22Rv1 (cell line): ENCODE results near the gene MYO7B.
A peak's percentile ranks its signal among the peaks of the same experiment; 100 is the strongest.
"Not testable (repeated sequence)": the region's sequence is repeated elsewhere in the genome, so short reads cannot be mapped to it uniquely, and the experiment has no call there.

Source experiments
- H3K27ac ChIP-seq: fragments of 450-650 bp; 2 replicates; pipeline ENCODE4 v1.5.1; 2017
- ZFX ChIP-seq: fragments of 450-650 bp; IDR thresholded peaks from 2 replicates; pipeline ENCODE4 v1.6.1; 2017; ENCODE audit warnings: antibody characterized with exemption, borderline replicate concordance
- TF ChIP-seq, protein P1 (sequence below): fragments of 450-650 bp; IDR thresholded peaks from 2 replicates; pipeline ENCODE4 v1.5.1; 2017; ENCODE audit warnings: mild to moderate bottlenecking

MYO7B gene

DNA sequence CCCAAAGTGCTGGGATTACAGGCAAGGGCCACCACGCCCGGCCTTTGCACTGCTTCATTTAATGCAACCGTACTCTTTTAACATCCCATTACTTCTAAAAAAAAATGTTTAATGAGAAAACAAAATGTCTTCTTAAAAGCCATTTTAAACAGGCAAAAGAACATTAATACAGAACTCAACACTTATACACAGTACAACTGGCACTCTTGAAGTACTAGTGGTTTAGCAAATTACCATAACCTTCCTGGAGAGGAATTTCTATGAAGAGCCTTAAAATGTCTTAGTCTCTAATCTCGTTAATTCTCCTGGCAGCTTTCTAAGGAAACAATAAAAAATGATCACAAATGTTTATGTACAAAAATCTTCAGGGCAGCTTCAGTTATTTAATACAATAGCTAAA is 15.1 kb upstream of the MYO7B start:
- H3K27ac ChIP-seq: no peak overlapping the region
- TF ChIP-seq ZFX: no peak
- TF ChIP-seq, protein P1, sequence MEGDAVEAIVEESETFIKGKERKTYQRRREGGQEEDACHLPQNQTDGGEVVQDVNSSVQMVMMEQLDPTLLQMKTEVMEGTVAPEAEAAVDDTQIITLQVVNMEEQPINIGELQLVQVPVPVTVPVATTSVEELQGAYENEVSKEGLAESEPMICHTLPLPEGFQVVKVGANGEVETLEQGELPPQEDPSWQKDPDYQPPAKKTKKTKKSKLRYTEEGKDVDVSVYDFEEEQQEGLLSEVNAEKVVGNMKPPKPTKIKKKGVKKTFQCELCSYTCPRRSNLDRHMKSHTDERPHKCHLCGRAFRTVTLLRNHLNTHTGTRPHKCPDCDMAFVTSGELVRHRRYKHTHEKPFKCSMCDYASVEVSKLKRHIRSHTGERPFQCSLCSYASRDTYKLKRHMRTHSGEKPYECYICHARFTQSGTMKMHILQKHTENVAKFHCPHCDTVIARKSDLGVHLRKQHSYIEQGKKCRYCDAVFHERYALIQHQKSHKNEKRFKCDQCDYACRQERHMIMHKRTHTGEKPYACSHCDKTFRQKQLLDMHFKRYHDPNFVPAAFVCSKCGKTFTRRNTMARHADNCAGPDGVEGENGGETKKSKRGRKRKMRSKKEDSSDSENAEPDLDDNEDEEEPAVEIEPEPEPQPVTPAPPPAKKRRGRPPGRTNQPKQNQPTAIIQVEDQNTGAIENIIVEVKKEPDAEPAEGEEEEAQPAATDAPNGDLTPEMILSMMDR: no peak

GRCh38 chr2:127523269-127523939 is 12.1 kb upstream of the MYO7B start:
- no peak for TF ChIP-seq ZFX
- TF ChIP-seq, protein P1: no peak
- H3K27ac ChIP-seq: no peak overlapping the region

DNA sequence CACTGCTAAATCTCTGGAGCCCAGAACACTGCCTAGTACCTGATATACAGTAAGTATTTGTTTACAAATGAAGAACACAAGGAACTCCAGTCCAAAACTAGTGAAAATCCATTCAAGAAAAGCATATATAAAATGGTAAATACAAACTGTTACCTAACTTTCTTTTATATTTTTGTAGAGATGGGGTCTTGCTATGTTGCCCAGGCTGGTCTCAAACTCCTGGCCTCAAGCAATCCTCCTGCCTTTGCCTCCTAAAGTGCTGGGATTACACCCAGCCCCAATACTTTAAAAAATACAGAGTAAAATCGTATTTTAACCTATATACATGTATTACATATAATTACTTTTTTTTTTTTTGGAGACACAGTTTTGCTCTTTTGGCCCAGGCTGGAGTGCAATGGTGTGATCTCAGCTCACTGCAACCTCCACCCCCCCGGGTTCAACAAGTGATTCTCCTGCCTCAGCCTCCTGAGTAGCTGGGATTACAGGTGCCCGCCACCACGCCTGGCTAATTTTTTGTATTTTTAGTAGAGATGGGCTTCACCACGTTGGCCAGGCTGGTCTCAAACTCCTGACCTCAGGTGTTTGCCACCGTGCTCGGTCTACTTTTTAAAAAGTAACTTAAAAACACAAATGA is 11.2 kb upstream of the MYO7B start:
- not testable (repeated sequence) for H3K27ac ChIP-seq

- TF ChIP-seq, protein P1: no peak
- no peak for TF ChIP-seq ZFX
- peak overlapping the region; percentile 81 for H3K27ac ChIP-seq
Observed at GRCh38 chr2:127525691-127526131, 9.8 kb upstream of the MYO7B start.

- H3K27ac ChIP-seq: peak within 1 kb of the TSS; percentile 81
- TF ChIP-seq, protein P1: peak; percentile 5; the same call in 1 of the 2 replicates
- no peak for TF ChIP-seq ZFX
Observed at GRCh38 chr2:127526132-127527000, 9.1 kb upstream of the MYO7B start, which contains the start of gene IWS1. Gene IWS1, minus strand, starts transcription at chr2:127526489. Its CDS starts 281 bp downstream, at chr2:127526208.

DNA sequence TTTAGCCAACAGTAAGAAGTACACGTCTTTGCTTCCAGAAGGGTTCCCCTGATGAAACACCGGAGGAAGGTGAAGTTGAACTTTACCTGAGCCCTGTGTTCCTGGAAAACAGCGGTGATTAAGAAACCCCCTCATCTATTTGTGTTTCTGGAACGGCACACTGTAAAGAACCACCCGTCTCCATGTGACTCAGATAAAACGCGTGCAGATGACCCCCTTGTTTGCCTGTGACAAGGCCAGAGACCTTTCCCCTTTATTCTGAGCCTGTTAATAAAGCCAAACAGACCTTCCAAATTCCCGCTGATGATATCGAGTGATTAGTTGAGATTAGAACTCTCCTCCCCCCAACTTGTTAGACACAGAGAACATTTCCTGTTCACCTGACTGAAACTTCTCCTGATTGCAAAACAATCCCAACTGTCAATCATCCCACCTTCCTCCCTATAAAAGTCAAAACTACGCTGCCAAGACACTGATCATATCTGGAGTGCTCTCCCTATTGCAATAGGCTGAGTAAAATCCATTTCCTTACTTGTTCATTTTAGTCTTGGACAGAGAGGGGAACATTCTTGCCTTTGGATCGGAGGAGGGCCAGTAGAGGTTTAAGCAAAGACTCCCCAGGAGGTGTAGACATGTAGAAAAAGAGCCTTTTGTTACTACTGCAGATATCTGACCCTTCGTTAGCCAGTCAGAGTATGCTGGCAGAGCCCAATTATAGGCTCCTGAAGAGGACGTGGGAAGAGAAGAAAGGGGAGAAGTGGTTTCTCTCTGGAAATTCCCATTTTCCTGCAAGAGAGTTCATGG is 8.3 kb upstream of the MYO7B start:
- peak overlapping the region; percentile 81 for H3K27ac ChIP-seq
- no peak for TF ChIP-seq ZFX
- TF ChIP-seq, protein P1: no peak

- no peak overlapping the region for H3K27ac ChIP-seq
- TF ChIP-seq, protein P1: no peak
- no peak for TF ChIP-seq ZFX
Observed at GRCh38 chr2:127528487-127528886, 7.0 kb upstream of the MYO7B start.

GRCh38 chr2:127529416-127529815 is 6.1 kb upstream of the MYO7B start:
- not testable (repeated sequence) for H3K27ac ChIP-seq
